Astrocyte (in vitro differentiated cells and primary cell): ENCODE results near the gene COPS2.

Experiments used
- EZH2 ChIP-seq: IDR thresholded peaks from 2 replicates; pipeline ENCODE4 v1.6.1; 2012; ENCODE audit warnings: mild to moderate bottlenecking, low read length, inconsistent platforms; ENCODE audit not compliant: insufficient read depth
- TF ChIP-seq, protein P1 (sequence below): IDR thresholded peaks from 2 replicates; pipeline ENCODE4 v1.5.1; 2011; ENCODE audit warnings: low read depth, mild to moderate bottlenecking, inconsistent platforms, low read length, moderate library complexity; ENCODE audit not compliant: insufficient read depth

DNA sequence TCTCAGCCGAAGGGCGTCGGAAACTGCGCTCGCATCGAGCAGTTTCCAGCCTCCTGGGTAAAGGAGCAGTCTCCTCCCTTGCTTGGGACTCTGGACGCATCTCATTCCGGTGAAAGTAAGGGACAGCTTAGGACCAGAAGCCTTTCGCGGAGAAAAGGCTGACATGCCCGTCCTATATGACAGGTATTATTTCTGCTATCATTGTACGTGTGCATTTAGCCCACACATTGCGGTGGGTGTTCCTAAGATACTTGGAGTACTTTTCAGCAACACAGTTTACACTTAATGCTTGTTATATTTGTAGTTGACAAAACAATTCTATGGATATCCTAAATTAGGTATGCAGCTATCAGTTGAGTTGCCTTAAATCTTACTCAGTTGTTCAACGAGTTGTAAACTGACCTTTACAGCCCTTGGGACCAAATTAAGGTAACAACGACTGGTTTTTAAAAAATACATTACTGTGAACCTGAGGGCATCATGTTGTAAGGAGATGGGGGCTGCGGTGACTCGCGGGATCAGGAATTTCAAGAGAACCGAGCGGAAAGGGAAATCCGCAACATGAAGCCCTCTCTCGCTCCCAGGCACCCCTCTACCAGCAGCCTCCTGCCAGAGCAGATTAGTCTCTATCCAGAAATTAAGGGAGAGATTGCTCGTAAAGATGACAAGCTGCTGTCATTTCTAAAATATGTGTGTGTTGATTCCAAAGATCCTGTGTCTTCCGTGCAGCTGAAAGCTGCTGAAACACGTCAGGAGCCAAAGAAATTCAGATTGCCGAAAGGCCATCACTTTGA, 632 bp upstream of the COPS2 start:
- TF ChIP-seq, protein P1, sequence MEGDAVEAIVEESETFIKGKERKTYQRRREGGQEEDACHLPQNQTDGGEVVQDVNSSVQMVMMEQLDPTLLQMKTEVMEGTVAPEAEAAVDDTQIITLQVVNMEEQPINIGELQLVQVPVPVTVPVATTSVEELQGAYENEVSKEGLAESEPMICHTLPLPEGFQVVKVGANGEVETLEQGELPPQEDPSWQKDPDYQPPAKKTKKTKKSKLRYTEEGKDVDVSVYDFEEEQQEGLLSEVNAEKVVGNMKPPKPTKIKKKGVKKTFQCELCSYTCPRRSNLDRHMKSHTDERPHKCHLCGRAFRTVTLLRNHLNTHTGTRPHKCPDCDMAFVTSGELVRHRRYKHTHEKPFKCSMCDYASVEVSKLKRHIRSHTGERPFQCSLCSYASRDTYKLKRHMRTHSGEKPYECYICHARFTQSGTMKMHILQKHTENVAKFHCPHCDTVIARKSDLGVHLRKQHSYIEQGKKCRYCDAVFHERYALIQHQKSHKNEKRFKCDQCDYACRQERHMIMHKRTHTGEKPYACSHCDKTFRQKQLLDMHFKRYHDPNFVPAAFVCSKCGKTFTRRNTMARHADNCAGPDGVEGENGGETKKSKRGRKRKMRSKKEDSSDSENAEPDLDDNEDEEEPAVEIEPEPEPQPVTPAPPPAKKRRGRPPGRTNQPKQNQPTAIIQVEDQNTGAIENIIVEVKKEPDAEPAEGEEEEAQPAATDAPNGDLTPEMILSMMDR, result no peak
- TF ChIP-seq EZH2, result no peak
